Tibial nerve (tissue), 4 donors: ENCODE measurements around the gene SPATC1L.

Source experiments
- CTCF ChIP-seq, 5 experiments: fragments of 200-600 bp in 3 of 5; fragments of 450-650 bp in 2 of 5; sonication (generic) in 3 of 5; IDR thresholded peaks; one replicate each; pipeline ENCODE4 v1.5.1; 2016 to 2019; ENCODE audit warnings: antibody characterized with exemption in 5 of 5, mild to moderate bottlenecking in 3 of 5, moderate library complexity in 2 of 5
- EP300 ChIP-seq, 2 donors: sonication (generic); formaldehyde crosslinking; IDR thresholded peaks; one replicate each; pipeline ENCODE4 v1.6.1; 2017; ENCODE audit warnings: antibody characterized with exemption in 2 of 2, mild to moderate bottlenecking in 1 of 2
- POLR2A ChIP-seq, 2 donors: fragments of 450-650 bp; IDR thresholded peaks; one replicate each; pipeline ENCODE4 v1.6.1; 2017; ENCODE audit warnings: antibody characterized with exemption in 2 of 2, mild to moderate bottlenecking in 2 of 2, moderate library complexity in 2 of 2

GRCh38 chr21:46151989-46152926 lies 32.0 kb downstream of the SPATC1L start:
- TF ChIP-seq CTCF (IDR thresholded peaks at IDR 0.05) (no peak), POLR2A (IDR thresholded peaks at IDR 0.05) (no peak), EP300 (IDR thresholded peaks at IDR 0.05) (no peak)
